GM12872 (cell line): ENCODE data around the gene CMSS1.

Experiments used
- CTCF ChIP-seq: IDR thresholded peaks from 3 replicates; pipeline ENCODE4 v1.5.1; 2011; ENCODE audit warnings: low read depth, mild to moderate bottlenecking, low read length, moderate library complexity; ENCODE audit not compliant: insufficient read depth

CMSS1 gene

GRCh38 chr3:100083209-100083608 lies 265.5 kb downstream of the CMSS1 start:
- no peak for TF ChIP-seq CTCF

GRCh38 chr3:100084100-100084806 lies 266.6 kb downstream of the CMSS1 start:
- TF ChIP-seq CTCF, result no peak

GRCh38 chr3:100086401-100086800 lies 268.7 kb downstream of the CMSS1 start:
- TF ChIP-seq CTCF, result no peak

GRCh38 chr3:100087198-100087597 lies 269.5 kb downstream of the CMSS1 start:
- TF ChIP-seq CTCF, result no peak

- TF ChIP-seq CTCF, result no peak
These were observed 271.2 kb downstream of the CMSS1 start for GRCh38 chr3:100088735-100089368.

GRCh38 chr3:100089812-100090668 lies 272.4 kb downstream of the CMSS1 start:
- peak; percentile 73 for TF ChIP-seq CTCF

- no peak for TF ChIP-seq CTCF
These were observed 273.0 kb downstream of the CMSS1 start for GRCh38 chr3:100090669-100091005.
